ENCODE results near the gene EPGN.

Gene EPGN

GRCh38 chr4:74308215-74308614, at the start of gene EPGN:
Gene EPGN (plus strand): TSS chr4:74308470. CDS start chr4:74308534, 64 bp downstream.
- no peak for DNase-seq (ENCODE audit: low spot score)

- no peak for DNase-seq (ENCODE audit: low spot score)
These were observed 49.3 kb upstream of the EPGN start for GRCh38 chr4:74258963-74259362.

- DNase-seq (ENCODE audit: low spot score): no peak
These were observed 48.2 kb upstream of the EPGN start for GRCh38 chr4:74260036-74260435.

- no peak for DNase-seq (ENCODE audit: low spot score)
These were observed 45.7 kb upstream of the EPGN start for GRCh38 chr4:74262522-74262921.

- DNase-seq (ENCODE audit: low spot score): no peak
These were observed 44.7 kb upstream of the EPGN start for GRCh38 chr4:74263551-74263950.

- DNase-seq (ENCODE audit: low spot score): no peak
These were observed 42.2 kb upstream of the EPGN start for GRCh38 chr4:74266081-74266480.

GRCh38 chr4:74267998-74268606, 40.2 kb upstream of the EPGN start:
- peak; percentile 11 for DNase-seq (ENCODE audit: low spot score)

GRCh38 chr4:74268643-74269042, 39.6 kb upstream of the EPGN start:
- DNase-seq (ENCODE audit: low spot score): no peak

GRCh38 chr4:74278490-74278889, 29.8 kb upstream of the EPGN start:
- DNase-seq (ENCODE audit: low spot score): no peak

GRCh38 chr4:74279716-74280115, 28.6 kb upstream of the EPGN start:
- no peak for DNase-seq (ENCODE audit: low spot score)

- no peak for DNase-seq (ENCODE audit: low spot score)
These were observed 25.3 kb upstream of the EPGN start for GRCh38 chr4:74282926-74283325.

- DNase-seq (ENCODE audit: low spot score): peak; percentile 9
These were observed 24.7 kb upstream of the EPGN start for GRCh38 chr4:74283614-74284013.

- peak; percentile 8 for DNase-seq (ENCODE audit: low spot score)
These were observed 24.2 kb upstream of the EPGN start for GRCh38 chr4:74284053-74284452.

GRCh38 chr4:74287164-74287563, 21.1 kb upstream of the EPGN start:
- DNase-seq (ENCODE audit: low spot score): no peak

GRCh38 chr4:74287791-74288190, 20.5 kb upstream of the EPGN start:
- DNase-seq (ENCODE audit: low spot score): no peak

- no peak for DNase-seq (ENCODE audit: low spot score)
These were observed 16.8 kb upstream of the EPGN start for GRCh38 chr4:74291471-74291870.

GRCh38 chr4:74292111-74292870, 16.0 kb upstream of the EPGN start:
- no peak for DNase-seq (ENCODE audit: low spot score)

- no peak for DNase-seq (ENCODE audit: low spot score)
These were observed 14.7 kb upstream of the EPGN start for GRCh38 chr4:74293558-74293957.

- no peak for DNase-seq (ENCODE audit: low spot score)
These were observed 13.6 kb upstream of the EPGN start for GRCh38 chr4:74294681-74295080.

GRCh38 chr4:74297539-74297938, 10.7 kb upstream of the EPGN start:
- DNase-seq (ENCODE audit: low spot score): no peak

- DNase-seq (ENCODE audit: low spot score): no peak
These were observed 4.1 kb upstream of the EPGN start for GRCh38 chr4:74304095-74304625.

GRCh38 chr4:74305000-74305399, 3.3 kb upstream of the EPGN start:
- DNase-seq (ENCODE audit: low spot score): no peak

- no peak for DNase-seq (ENCODE audit: low spot score)
These were observed 1.1 kb upstream of the EPGN start for GRCh38 chr4:74307170-74307569.

GRCh38 chr4:74309223-74309622, 953 bp downstream of the EPGN start:
- DNase-seq (ENCODE audit: low spot score): no peak
